T-helper 9 cell (primary cell): Measurements from ENCODE around the gene DDX17.

ENCODE experiments used
- DNase-seq: peaks from one replicate; pipeline ENCODE4 v3.0.0-alpha.2; 2020

Gene DDX17

DNA sequence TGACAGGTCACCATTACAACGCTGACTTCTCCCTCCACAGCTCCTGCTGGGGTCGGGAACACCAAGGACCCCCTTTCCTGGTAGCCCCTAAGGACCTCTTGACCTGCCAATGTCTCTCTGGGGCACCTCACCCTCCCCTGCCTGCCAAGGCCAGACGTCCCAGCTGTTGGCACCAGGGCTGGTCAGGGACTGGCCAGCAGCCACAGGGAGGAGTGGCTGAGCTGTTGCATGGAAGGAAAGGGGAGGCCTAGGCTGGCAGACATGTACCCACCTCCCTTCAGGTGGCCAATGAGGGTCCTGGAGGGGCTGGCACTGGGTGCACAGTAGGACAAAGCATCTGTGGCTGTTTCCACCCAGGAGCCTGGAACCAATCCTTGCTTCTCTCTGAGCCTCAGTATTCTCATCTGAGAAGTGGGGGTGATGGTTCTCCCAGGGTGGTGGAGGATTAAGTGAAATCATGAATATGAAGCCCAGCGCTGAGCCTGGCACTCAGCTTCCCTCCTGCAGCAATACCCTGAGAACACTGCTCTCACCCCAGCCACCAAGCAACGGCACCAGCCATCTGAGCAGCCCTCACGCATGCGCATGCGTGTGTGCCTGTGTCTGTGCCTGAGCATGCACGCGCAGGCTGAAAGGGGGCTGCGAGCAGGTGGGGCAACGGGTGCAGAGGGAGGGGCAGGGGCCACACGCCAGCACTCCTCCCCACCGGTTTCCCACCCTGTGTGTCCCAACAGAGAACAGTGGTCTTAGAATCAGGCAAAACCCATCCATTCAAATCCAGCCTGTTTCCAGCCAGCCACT is 57.0 kb downstream of the DDX17 start:
- DNase-seq = no peak

DNA sequence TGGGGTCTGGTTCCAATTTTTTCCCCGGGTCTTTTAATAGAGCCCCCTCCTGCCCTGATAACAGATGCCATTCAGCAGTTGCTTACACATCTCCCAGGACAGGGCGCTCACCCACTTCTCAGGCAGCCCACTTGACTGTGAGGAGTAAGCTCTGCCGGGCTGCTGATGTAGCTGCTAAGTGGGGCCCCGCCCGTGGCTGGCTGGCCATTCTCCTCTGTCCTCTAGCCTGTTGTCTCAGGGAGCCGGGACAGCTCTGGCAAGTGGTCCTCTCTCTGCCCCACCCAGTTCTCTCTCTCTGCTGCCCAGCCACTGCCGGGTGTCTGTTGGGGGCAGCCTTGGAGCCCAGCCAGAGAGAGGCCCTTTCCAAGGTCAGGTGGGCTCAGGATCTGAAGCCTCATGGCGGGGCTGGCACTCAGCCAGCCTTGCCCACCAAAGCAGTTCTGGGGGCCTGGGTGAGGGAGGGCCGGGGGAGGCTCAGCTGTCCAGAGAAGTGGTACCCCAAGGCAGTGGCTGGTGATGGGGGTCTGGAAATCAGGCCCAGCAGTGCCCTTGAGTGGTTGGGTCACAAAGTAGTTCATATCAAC is 60.0 kb downstream of the DDX17 start:
- DNase-seq = no peak

DNA sequence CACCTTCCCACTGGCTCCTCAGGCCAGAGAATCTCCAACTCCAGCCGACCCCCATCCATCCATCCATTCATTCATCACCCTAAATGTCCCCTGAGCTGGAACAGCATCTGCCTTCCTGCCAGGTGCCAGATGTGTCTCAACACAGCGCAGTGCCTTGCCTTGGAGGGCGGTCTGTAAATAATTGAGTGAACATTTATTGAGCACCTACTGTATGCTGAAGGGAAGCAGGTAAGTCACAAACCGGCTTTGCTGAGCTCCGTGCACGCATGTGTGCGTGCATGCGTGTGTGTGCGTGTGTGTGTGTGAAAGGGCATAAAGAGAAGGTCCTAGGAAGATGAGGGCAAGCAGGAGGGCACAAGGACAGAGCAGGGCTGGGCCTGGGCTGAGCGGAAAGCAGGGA is 61.3 kb downstream of the DDX17 start:
- DNase-seq = no peak

DNA sequence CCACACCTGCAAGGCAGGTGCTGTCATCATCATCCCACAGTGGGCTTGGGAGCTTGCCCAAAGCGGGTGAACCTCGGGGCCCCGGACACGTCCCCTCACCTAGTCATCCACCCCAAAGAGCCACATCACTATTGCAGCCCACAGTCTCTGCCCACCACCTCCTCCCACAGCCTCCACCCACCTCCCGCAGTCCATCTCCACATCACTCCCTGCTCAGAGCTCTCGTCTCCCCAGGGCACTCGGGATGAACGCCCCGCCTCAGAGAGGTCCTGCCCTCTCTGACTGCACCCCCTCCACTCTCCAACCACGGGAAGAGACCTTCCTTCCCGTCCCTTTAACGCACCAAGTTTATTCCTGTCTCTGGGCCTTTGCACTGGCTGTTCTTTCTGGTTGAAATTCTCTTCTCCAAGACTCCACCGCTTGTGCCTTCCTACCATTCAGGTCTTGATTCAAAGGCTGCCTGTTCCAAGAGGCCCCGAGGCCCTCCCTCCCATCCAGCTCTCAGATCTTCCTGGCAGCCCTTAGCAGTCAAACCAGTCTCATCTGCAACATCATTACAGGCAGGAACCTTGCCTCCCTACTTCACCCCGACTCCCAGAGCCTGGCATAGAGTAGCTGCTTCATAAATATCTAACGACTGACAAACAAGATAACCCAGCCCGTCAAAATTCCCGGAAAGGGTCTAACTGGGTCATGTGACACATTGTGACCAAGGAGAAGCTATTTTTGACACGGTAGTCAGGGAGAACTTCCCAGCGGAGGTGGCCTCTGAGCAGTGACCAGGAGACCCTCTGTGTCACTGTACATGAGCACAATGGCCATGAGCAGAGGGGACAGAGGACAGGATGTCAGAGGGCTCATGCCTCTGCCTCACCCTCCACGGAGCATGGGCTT is 62.2 kb downstream of the DDX17 start:
- DNase-seq = no peak

DNA sequence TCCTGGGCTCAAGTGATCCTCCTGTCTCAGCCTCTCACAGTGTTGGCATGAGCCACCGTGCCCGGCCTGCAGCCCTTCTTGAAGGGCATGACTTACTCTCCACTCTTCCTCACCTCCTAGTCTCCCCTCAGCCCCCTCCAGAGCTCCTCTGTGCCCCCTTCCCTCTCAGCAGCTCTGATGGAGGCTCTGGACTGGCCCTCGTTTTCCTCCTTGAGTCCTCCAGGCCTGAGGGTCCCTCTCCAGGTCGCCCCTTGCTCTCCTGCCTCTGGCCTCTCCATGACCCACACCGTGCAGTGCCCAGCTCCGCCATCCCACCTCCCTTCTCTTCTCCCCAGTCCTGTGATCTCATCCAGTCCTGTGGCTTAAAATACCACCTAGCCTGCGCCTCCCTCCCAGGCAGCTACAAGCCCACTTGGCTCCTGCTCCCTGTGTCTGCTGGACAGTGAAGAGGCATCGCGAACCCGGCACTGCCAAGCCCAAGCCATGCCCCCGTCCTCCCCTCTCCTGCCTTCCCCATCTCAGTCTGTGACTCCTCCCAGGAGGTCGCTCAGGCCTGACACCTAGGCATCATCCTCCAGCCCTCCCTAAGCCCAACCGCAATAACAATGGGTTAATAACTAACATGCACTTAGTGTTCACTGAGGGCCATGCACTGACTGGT is 63.0 kb downstream of the DDX17 start:
- no peak for DNase-seq

DNA sequence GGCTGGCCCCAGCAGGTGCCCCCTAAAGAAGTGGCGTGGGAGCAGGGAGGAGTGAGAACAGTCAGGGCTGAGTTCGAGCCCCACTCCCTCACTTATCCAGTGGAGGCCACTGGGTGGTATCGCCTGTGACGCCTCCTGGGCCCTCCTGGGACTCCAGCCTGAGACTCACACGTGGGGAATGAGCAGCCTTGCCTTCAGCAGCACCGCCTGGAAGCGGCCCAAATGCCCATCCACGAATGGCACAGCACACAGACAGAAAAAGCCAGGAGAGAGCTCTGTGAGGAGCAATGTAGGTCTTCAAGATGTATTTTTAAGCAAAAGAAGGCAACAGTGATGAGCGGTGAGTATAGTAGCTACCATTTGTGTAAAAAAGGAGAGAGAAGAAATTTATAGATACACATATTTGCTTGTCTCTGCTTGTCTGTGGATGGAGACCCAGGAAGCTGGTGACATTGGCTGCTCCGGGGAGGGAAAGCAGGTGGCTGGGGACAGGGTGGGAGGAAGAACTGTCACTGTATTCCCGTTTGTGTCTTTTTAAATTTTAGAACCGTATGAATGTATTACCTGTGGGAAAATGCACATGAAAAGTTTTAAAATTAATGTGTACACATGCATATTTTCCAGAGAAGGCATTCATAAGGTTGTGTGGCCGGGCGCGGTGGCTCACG is 64.4 kb downstream of the DDX17 start:
- DNase-seq = no peak

DNA sequence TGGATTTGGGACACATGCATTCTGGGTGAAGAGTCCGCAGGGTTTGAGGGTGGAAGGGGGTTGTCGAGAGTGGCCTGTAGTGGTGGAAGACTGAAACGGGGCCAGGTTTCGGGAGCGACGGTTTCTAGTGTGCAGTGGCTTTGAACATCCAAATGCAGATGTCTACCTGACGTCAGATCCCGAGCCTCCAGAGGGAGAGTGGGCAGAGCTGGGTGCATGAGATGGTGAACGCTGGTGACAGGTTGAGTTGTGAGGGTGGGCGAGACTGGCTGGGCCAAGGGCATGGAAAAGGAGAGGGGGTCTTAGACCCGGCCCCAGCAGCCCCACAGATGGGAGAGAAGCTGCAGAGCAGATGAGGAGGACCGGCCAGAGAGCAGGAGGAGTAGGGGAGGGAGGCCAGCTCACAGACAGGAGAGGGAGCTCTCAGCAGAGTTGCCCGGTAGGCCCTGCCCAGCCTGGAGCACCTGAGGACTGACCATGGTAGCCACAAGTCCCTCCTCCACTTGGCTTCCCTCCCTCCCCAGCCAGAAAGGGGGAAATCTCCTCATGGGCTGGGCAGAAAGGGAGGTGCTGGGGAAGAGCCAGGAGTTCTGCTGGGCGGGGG is 65.3 kb downstream of the DDX17 start:
- DNase-seq = no peak

DNA sequence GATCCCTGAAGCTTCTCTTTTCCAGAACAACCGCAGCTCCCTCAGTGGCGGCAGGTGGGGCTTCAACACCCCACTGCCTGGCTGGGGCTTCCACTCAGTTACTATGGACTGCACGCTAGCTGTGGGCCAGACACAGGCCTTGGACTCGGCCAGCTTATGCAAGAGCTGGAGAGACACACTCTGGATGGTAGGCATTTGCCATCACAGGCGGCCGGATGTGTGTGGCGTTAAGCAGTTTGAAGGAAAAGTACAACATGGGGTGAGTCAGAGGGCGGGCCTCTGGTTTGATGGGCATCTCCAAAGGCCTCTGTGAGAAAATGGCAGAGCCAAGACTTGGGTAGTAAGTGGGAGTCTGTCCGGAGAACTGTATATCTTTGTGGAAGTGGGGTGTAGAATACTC is 68.7 kb downstream of the DDX17 start:
- DNase-seq = no peak

DNA sequence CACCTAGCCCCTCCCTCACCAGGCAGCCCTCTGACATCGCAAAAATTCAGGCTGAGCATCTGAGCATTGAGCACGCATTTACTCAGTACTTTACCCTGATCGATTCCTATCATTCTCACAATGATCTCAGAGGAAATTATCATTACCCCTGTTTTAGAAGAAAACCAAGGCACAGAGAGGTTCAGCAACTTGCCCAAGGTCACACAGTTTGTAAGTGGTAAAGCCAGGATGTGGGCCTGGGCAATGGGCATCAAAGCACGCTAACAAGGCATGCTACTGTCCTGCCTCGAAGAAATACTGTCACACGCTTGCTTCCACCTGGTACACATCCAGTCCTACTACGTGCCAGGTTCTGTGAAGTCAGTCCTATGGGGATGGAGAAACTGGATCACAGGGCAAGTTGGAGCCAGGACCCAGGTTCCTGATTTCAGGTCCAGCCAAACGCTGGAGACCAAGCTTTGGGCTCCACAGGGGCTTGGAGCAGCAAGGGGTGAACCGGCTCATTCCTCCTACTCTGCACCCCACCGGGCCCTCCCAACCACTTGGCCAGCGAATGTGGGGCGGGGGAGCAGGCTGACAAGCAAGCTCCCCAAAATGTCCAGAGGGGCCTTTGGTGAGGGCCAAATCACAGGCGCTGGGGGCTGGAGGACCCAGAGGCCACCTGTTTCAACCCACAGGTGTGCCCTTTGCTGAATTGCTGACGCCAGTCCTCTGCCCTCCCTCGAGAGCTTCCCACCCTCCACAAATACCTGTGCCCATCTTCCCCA is 69.3 kb downstream of the DDX17 start:
- no peak for DNase-seq

DNA sequence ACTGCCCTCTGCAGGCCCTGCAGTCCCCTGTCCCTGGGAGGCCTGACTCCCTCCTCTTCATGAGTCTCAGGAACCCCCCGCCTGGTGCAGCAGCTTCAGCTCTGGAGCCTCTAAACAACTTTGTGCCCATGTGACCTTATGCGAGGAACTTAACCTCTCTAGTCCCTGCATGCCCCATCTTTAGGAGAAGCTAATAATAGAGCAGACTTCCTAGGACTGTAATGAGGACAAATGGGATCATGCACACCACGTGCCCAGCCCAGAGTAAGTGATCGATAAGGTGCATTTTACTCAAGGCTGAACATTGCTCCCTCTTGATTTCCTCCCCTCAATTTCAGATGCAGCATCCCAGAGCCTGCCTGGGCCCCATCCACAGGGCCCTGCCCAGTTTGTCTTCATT is 70.1 kb downstream of the DDX17 start:
- DNase-seq = no peak

DNA sequence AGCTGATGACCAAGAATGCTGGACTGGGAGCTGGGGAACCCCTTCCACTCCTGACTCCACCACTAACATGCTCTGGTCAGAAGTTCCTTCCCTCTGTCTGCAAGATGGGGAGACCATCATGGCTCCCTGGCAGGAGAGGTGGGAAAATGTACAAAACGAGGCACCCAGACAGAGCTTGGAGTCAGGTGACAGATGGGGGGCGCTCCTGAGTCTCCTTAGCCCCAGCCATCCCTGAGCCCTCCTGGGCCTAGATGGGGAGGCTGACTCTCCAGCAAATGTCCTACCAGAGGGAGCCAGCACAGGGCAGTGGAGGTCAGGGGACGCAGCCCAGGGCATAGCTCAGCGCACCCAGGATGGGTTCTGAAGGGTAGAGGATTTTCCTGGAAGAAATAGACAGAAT is 71.1 kb downstream of the DDX17 start:
- no peak for DNase-seq

DNA sequence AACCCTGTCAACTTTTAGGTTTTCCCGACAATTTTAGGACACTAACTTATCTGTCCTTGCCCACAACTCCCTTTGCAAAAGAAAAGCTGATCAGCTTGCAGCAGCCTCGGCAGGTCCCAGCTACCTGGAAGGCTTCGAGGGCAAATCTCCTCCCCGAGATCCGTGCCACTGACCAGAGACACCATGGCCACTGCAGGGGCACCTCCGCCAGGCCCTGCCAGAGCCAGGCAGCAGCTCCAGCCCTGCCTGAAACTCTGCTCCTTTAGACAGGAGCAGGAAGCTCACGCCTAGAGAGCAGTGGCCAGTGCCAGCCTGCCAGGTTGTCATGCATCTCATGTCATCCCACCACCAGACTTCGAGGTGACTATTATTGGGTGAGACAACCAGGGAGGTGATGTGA is 72.2 kb downstream of the DDX17 start:
- DNase-seq = no peak
